Nephron (organoid): ENCODE measurements around the gene AKAP17A.
"Not testable (repeated sequence)": the region's sequence is repeated elsewhere in the genome, so short reads cannot be mapped to it uniquely, and the experiment has no call there.

Source experiments
- H3K27ac Mint-ChIP-seq, 3 experiments: 2 replicates each; pipeline ENCODE4 v1.8.0; 2020; ENCODE audit warnings: mixed read lengths in 3 of 3, mild to moderate bottlenecking in 2 of 3, moderate library complexity in 1 of 3
- H3K27me3 Mint-ChIP-seq: 2 replicates; pipeline ENCODE4 v1.8.0; 2021; ENCODE audit warnings: low read depth, mild to moderate bottlenecking, moderate library complexity, mixed read lengths
- H3K36me3 Mint-ChIP-seq: 2 replicates; pipeline ENCODE4 v1.8.0; 2020; ENCODE audit warnings: low read depth, mixed read lengths
- H3K4me1 Mint-ChIP-seq: 2 replicates; pipeline ENCODE4 v1.8.0; 2020; ENCODE audit warnings: mixed read lengths
- H3K4me3 Mint-ChIP-seq, 3 experiments: 2 replicates each; pipeline ENCODE4 v1.8.0; 2020; ENCODE audit warnings: mild to moderate bottlenecking in 3 of 3, mixed read lengths in 3 of 3, moderate library complexity in 2 of 3
- H3K9me3 Mint-ChIP-seq: 2 replicates; pipeline ENCODE4 v1.8.0; 2020; ENCODE audit warnings: mixed read lengths
- CTCF ChIP-seq, 3 experiments: fragments of 200-600 bp; sonication (generic); IDR thresholded peaks; one replicate each; pipeline ENCODE4 v1.5.0; 2021; ENCODE audit warnings: antibody characterized with exemption in 3 of 3; ENCODE audit not compliant: unreplicated experiment in 3 of 3

Gene AKAP17A

GRCh38 chrX:1551959-1552546 is 39.4 kb upstream of the AKAP17A start:
- Mint-ChIP-seq H3K27ac (no peak overlapping the region), H3K4me3 (no peak overlapping the region), H3K36me3 (no peaks in the 10 kb centered on the region), H3K9me3 (peaks cover 18% of the 10 kb centered on the region), H3K4me1 (no peaks in the 10 kb centered on the region), H3K27me3 (peaks cover 13% of the 10 kb centered on the region)
- no peak for TF ChIP-seq CTCF (IDR thresholded peaks at IDR 0.05; ENCODE audit: unreplicated experiment in 3 of 3)

- peaks cover 13% of the 10 kb centered on the region for H3K27me3 Mint-ChIP-seq
- peaks cover 18% of the 10 kb centered on the region for H3K9me3 Mint-ChIP-seq
- H3K4me3 Mint-ChIP-seq = no peak overlapping the region
- H3K4me1 Mint-ChIP-seq = no peaks in the 10 kb centered on the region
- H3K36me3 Mint-ChIP-seq = no peaks in the 10 kb centered on the region
- TF ChIP-seq CTCF (IDR thresholded peaks at IDR 0.05; ENCODE audit: unreplicated experiment in 3 of 3) = no peak
- H3K27ac Mint-ChIP-seq = no peak overlapping the region
These were observed 36.8 kb upstream of the AKAP17A start for GRCh38 chrX:1554469-1555210.

DNA sequence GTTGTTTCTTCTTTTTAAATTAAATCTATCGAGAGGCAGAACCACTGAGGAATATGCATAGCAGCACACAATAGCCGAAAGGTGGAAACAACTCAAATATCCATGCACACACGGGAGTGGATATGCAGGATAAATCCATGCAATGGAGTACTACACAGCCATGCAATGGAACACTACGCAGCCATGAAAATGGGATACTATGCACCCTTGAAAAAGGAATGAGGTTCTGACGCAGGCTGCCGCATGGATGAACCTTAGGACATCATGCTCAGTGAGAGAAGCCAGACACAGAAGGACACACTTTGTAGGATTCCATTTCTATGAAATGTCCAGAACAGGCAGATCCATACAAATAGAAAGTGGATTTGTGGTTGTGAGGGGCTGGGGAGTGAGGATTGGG is 36.0 kb upstream of the AKAP17A start:
- no peak overlapping the region for H3K27ac Mint-ChIP-seq
- no peaks in the 10 kb centered on the region for H3K36me3 Mint-ChIP-seq
- TF ChIP-seq CTCF (IDR thresholded peaks at IDR 0.05; ENCODE audit: unreplicated experiment in 3 of 3) = no peak
- no peaks in the 10 kb centered on the region for H3K4me1 Mint-ChIP-seq
- H3K4me3 Mint-ChIP-seq = no peak overlapping the region
- H3K9me3 Mint-ChIP-seq = peaks cover 18% of the 10 kb centered on the region
- H3K27me3 Mint-ChIP-seq = peaks cover 13% of the 10 kb centered on the region

GRCh38 chrX:1557442-1557841 is 34.0 kb upstream of the AKAP17A start:
- peaks cover 15% of the 10 kb centered on the region for H3K9me3 Mint-ChIP-seq
- H3K36me3 Mint-ChIP-seq, H3K27ac Mint-ChIP-seq, H3K4me3 Mint-ChIP-seq, H3K27me3 Mint-ChIP-seq, H3K4me1 Mint-ChIP-seq: not testable (repeated sequence)

GRCh38 chrX:1558761-1559468 is 32.5 kb upstream of the AKAP17A start:
- TF ChIP-seq CTCF (IDR thresholded peaks at IDR 0.05; ENCODE audit: unreplicated experiment in 3 of 3) = no peak
- no peak overlapping the region for H3K4me3 Mint-ChIP-seq

DNA sequence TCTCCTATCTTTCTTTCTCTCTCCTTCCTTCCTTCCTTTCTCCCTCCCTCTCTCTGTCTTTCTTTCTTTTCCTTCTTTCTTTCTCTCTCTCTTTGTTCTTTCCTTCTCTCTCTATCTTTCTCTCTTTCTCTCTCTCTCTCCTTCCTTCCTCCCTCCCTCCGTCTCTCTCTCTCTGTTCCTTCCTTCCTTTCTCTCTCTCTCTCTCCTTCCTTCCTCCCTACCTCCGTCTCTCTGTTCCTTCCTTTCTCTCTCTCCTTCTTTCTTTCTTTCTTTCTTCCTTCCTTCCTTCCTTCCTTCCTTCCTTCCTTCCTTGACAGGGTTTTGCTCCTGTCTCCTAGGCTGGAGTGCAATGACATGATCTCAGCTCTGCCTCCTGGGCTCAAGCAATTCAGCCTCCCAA is 30.2 kb upstream of the AKAP17A start:
- H3K4me1 Mint-ChIP-seq = no peaks in the 10 kb centered on the region
- TF ChIP-seq CTCF (IDR thresholded peaks at IDR 0.05; ENCODE audit: unreplicated experiment in 3 of 3) = no peak

More at GRCh38 chrX:1558761-1559468, 32.5 kb upstream of the AKAP17A start:
- no peaks in the 10 kb centered on the region for H3K36me3 Mint-ChIP-seq
- peaks cover 14% of the 10 kb centered on the region for H3K9me3 Mint-ChIP-seq
- H3K4me1 Mint-ChIP-seq = no peaks in the 10 kb centered on the region
- peaks cover 8% of the 10 kb centered on the region for H3K27me3 Mint-ChIP-seq
- H3K27ac Mint-ChIP-seq = no peak overlapping the region

GRCh38 chrX:1564077-1564476 is 27.3 kb upstream of the AKAP17A start:
- H3K36me3 Mint-ChIP-seq, H3K4me3 Mint-ChIP-seq, H3K27me3 Mint-ChIP-seq, H3K27ac Mint-ChIP-seq, H3K9me3 Mint-ChIP-seq, H3K4me1 Mint-ChIP-seq: not testable (repeated sequence)

More for the DNA sequence above, 30.2 kb upstream of the AKAP17A start:
- Mint-ChIP-seq H3K27me3 (peaks cover 8% of the 10 kb centered on the region), H3K27ac (no peak overlapping the region), H3K36me3 (no peaks in the 10 kb centered on the region), H3K9me3 (peaks cover 6% of the 10 kb centered on the region), H3K4me3 (no peak overlapping the region)
